Muscle of leg (tissue), 11 donors: ENCODE data around the gene ZNF785. TPM values are rescaled to one million over a fixed set of nuclear protein-coding genes. Genes with fewer than 3 reads are reported as not detected.

Experiments
- DNase-seq: peaks from one replicate; pipeline ENCODE4 v3.0.0; 2013
- H3K27ac ChIP-seq: one replicate; pipeline ENCODE4 v1.5.1; 2013; ENCODE audit warnings: mild to moderate bottlenecking, low read length, control low read depth
- H3K27me3 ChIP-seq: one replicate; pipeline ENCODE4 v1.6.1; 2013; ENCODE audit warnings: low read length; ENCODE audit not compliant: control insufficient read depth, insufficient read depth
- H3K36me3 ChIP-seq: one replicate; pipeline ENCODE4 v1.6.1; 2013; ENCODE audit warnings: low read length; ENCODE audit not compliant: control insufficient read depth, insufficient read depth
- H3K4me1 ChIP-seq: one replicate; pipeline ENCODE4 v1.6.1; 2013; ENCODE audit warnings: low read length; ENCODE audit not compliant: control insufficient read depth, insufficient read depth
- H3K4me3 ChIP-seq: one replicate; pipeline ENCODE4 v1.5.1; 2013; ENCODE audit warnings: low read length, control low read depth
- H3K9me3 ChIP-seq: replicated peaks from 2 replicates; pipeline ENCODE4 v1.6.1; 2013; ENCODE audit warnings: low read depth, low read length; ENCODE audit not compliant: control insufficient read depth
- WGBS: methylation state at CpG from one replicate; pipeline ENCODE4 v1.1.5; 2013; ENCODE audit warnings: missing lambda C conversion rate; ENCODE audit not compliant: insufficient coverage; 5-methylcytosine and 5-hydroxymethylcytosine counted together
- polyA plus RNA-seq, 8 donors: library from polyadenylated mRNA; unstranded; fragments of 120-200 nt; gene quantifications; one replicate each; pipeline versions ENCODE4 v1.2.1 to v1.2.3, GENCODE V29; 2013; ENCODE audit warnings: inconsistent platforms in 1 of 8, low replicate concordance in 1 of 8; ENCODE audit not compliant: insufficient read length in 8 of 8, insufficient read depth in 1 of 8
- total RNA-seq: library from RNA; stranded (reverse); fragments of 120-200 nt; gene quantifications from one replicate; pipeline ENCODE4 v1.2.4, GENCODE V29; 2013

ZNF785 gene
- total and polyA plus RNA-seq, 9 donors, result 9.7 to 16.6 (median 11.9) TPM

- peaks cover 19% of the 10 kb centered on the region for H3K4me1 ChIP-seq
- H3K9me3 ChIP-seq, result no peaks in the 10 kb centered on the region
- peaks cover 30% of the 10 kb centered on the region for H3K36me3 ChIP-seq
- WGBS, result 2% methylated on average over 17 of the region's 17 CpGs
- H3K27me3 ChIP-seq, result no peaks in the 10 kb centered on the region
- peak; percentile 51 for DNase-seq
- peak overlapping the region; percentile 97 for H3K27ac ChIP-seq
- H3K4me3 ChIP-seq, result peak overlapping the region; percentile 84
Observed at GRCh38 chr16:30557707-30557956, 27.9 kb downstream of the ZNF785 start.

GRCh38 chr16:30556125-30556473 lies 29.4 kb downstream of the ZNF785 start:
- no peak overlapping the region for H3K4me3 ChIP-seq
- no peaks in the 10 kb centered on the region for H3K9me3 ChIP-seq
- H3K4me1 ChIP-seq, result peaks cover 16% of the 10 kb centered on the region
- no peak for DNase-seq
- H3K27me3 ChIP-seq, result no peaks in the 10 kb centered on the region
- whole genome bisulfite sequencing, result 56% methylated on average over 10 of the region's 10 CpGs
- H3K36me3 ChIP-seq, result peaks cover 30% of the 10 kb centered on the region
- H3K27ac ChIP-seq, result no peak overlapping the region

GRCh38 chr16:30555315-30556124 lies 30.0 kb downstream of the ZNF785 start:
- peaks cover 16% of the 10 kb centered on the region for H3K4me1 ChIP-seq
- WGBS, result 94% methylated on average over 68 of the region's 69 CpGs
- H3K27ac ChIP-seq, result no peak overlapping the region

GRCh38 chr16:30554557-30555314 lies 30.8 kb downstream of the ZNF785 start:
- Histone ChIP-seq H3K27ac (no peak overlapping the region), H3K36me3 (peaks cover 30% of the 10 kb centered on the region), H3K4me3 (no peak overlapping the region), H3K4me1 (peaks cover 16% of the 10 kb centered on the region), H3K9me3 (no peaks in the 10 kb centered on the region), H3K27me3 (no peaks in the 10 kb centered on the region)
- no peak for DNase-seq
- 93% methylated on average over 16 of the region's 18 CpGs for WGBS

More at GRCh38 chr16:30555315-30556124, 30.0 kb downstream of the ZNF785 start:
- no peaks in the 10 kb centered on the region for H3K9me3 ChIP-seq
- no peaks in the 10 kb centered on the region for H3K27me3 ChIP-seq
- no peak for DNase-seq
- H3K36me3 ChIP-seq, result peaks cover 30% of the 10 kb centered on the region
- no peak overlapping the region for H3K4me3 ChIP-seq

DNA sequence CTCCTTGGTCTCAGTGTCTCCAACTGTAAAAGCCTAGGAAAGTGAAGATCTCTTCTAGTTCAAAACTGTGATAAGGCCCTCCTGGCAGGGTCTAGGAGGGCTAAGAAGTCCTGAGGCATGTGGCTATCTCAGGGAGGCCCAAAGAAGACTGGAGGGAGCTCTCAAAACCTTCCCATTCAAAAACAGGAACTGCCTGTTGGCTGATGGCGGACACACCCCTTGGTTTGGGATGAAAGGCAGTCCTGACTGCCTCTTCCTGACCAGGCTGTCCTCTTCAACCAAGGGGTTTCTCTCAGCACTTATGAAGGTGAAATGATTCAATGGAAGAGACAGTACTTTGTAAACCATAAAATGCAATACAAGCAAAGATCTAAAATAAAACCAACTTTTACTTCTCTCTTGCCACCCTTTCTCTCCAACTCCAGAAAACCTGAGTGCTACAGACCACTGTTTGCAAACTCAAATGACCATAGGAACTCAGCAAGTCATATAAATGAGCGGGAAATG lies 32.1 kb downstream of the ZNF785 start:
- no peaks in the 10 kb centered on the region for H3K27me3 ChIP-seq
- H3K27ac ChIP-seq, result no peak overlapping the region
- peaks cover 30% of the 10 kb centered on the region for H3K36me3 ChIP-seq
- H3K9me3 ChIP-seq, result no peaks in the 10 kb centered on the region
- WGBS, result no CpG with 5 or more reads among the region's 2 CpGs
- DNase-seq, result no peak
- H3K4me1 ChIP-seq, result peaks cover 12% of the 10 kb centered on the region
- H3K4me3 ChIP-seq, result no peak overlapping the region

DNA sequence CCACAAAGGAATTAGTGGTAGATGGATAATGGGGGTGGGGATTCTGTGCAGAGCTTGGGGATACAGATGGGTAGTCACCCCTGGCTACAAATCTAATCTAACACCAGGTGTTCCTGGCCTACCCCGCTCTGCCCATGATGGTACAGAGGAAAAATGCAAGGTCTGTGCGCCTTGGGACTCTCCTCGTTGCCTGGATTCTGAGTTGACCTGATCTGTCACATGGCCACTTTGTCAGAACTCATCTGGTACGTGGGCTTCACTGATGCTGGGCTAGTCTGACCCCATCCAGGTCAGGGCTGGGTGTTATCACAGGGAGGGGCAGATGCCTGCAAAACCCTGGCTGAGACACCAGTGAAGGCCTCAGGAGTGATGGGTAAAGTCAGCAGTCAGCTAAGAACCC lies 32.5 kb downstream of the ZNF785 start:
- no peaks in the 10 kb centered on the region for H3K27me3 ChIP-seq
- H3K9me3 ChIP-seq, result no peaks in the 10 kb centered on the region
- no peak overlapping the region for H3K4me3 ChIP-seq
- WGBS, result 69% methylated on average over 3 of the region's 4 CpGs
- H3K4me1 ChIP-seq, result peaks cover 12% of the 10 kb centered on the region
- H3K36me3 ChIP-seq, result peaks cover 30% of the 10 kb centered on the region
- H3K27ac ChIP-seq, result no peak overlapping the region
- DNase-seq, result no peak

- H3K9me3 ChIP-seq, result no peaks in the 10 kb centered on the region
- H3K27me3 ChIP-seq, result no peaks in the 10 kb centered on the region
- H3K36me3 ChIP-seq, result peaks cover 30% of the 10 kb centered on the region
- DNase-seq, result no peak
- H3K4me3 ChIP-seq, result no peak overlapping the region
- H3K27ac ChIP-seq, result no peak overlapping the region
- 25% methylated on average over 1 of the region's 3 CpGs for WGBS
- peaks cover 4% of the 10 kb centered on the region for H3K4me1 ChIP-seq
Observed at GRCh38 chr16:30551781-30552180, 33.7 kb downstream of the ZNF785 start.

- H3K4me3 ChIP-seq, result no peak overlapping the region
- H3K27ac ChIP-seq, result no peak overlapping the region
- peaks cover 3% of the 10 kb centered on the region for H3K27me3 ChIP-seq
- H3K36me3 ChIP-seq, result peaks cover 3% of the 10 kb centered on the region
- WGBS, result 73% methylated on average over 5 of the region's 8 CpGs
- no peaks in the 10 kb centered on the region for H3K4me1 ChIP-seq
- no peak for DNase-seq
- no peaks in the 10 kb centered on the region for H3K9me3 ChIP-seq
Observed at GRCh38 chr16:30548416-30549253, 36.9 kb downstream of the ZNF785 start.

- H3K36me3 ChIP-seq, result no peaks in the 10 kb centered on the region
- DNase-seq, result no peak
- H3K4me3 ChIP-seq, result no peak overlapping the region
- H3K4me1 ChIP-seq, result peaks cover 6% of the 10 kb centered on the region
- H3K9me3 ChIP-seq, result no peaks in the 10 kb centered on the region
- H3K27me3 ChIP-seq, result peaks cover 4% of the 10 kb centered on the region
- H3K27ac ChIP-seq, result no peak overlapping the region
- WGBS, result 70% methylated on average over 8 of the region's 8 CpGs
Observed at GRCh38 chr16:30546115-30546514, 39.4 kb downstream of the ZNF785 start.

GRCh38 chr16:30543067-30543466 lies 42.4 kb downstream of the ZNF785 start:
- Histone ChIP-seq H3K9me3 (no peaks in the 10 kb centered on the region), H3K27ac (no peak overlapping the region), H3K4me1 (peaks cover 7% of the 10 kb centered on the region), H3K27me3 (peaks cover 4% of the 10 kb centered on the region), H3K4me3 (no peak overlapping the region), H3K36me3 (no peaks in the 10 kb centered on the region)
- DNase-seq, result no peak
- WGBS, result 68% methylated on average over 4 of the region's 5 CpGs
